HG03196 (cell line): Measurements from ENCODE around the gene RTL10.

Experiments
- ATAC-seq: cut with Tn5 transposase; IDR thresholded peaks from one replicate; pipeline ENCODE4 v1.9.1; 2021; ENCODE audit not compliant: unreplicated experiment

The RTL10 gene

DNA sequence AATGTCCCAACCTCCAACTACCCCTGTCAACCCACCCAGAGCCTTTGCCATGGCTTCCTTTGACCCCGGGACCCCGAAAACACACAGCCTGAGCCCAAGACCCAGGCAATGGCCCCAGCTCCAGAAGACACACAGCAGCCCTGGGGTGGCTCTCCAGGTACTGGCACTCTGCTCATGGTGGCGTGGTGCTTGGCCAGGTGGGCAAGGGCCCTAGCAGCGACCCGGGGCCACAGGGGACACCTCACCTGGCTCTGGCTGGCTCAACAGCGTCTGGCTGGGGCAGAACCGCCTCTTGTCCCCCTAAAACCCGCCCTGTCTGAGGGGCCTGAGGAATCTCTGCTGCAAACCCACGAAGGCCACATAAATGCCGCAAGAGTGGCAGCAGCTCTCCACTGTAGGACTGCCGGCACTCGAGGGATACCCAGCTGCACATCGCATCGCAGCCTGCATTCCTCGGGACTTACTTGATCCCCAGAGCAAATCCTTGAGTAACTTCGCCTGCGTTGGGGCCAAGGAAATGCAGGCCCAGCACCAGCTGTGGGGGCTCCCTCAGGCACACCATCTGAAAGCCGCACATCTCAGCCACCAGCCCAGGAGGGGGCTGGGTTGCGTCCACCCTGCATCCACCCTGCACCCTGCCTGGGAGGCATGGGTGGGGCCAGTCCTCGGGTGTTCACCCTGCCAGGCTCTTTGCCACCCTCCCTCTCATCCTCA lies 23.1 kb upstream of the RTL10 start:
- no peak for ATAC-seq

DNA sequence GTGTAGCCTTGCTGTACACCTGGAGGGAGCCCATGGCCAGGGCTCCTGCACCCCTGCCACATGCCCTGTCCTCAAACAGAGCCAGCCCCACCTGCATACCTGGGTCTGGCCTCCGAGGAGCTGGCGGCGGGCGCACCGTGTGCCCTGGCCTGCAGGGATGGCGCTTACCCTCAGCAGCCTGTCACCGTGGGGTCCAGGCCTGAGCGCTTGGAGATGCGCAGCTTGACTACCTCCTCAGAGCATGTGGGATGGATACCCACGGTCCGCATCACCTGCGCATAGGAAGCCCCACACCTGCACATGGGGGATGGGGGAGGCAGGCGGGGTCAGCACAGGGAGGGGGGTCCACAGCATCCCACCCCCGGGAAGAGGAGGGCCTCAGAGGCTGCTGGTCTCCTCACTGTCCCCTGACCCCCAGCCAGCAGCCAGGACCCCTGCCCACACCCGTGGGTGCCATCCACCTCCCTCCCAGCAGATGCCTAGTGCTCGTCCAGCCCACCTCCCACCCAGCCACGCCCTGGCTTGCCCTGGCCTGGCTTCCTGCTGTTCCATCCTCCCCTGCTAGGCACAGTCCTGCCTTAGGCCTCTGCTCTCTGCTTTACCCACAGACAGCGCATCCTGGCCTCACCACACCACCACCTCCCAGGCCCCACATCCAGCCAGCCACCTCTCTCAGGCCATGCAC lies 22.4 kb upstream of the RTL10 start:
- no peak for ATAC-seq

GRCh38 chr22:19876314-19876940 lies 21.8 kb upstream of the RTL10 start:
- ATAC-seq = no peak

DNA sequence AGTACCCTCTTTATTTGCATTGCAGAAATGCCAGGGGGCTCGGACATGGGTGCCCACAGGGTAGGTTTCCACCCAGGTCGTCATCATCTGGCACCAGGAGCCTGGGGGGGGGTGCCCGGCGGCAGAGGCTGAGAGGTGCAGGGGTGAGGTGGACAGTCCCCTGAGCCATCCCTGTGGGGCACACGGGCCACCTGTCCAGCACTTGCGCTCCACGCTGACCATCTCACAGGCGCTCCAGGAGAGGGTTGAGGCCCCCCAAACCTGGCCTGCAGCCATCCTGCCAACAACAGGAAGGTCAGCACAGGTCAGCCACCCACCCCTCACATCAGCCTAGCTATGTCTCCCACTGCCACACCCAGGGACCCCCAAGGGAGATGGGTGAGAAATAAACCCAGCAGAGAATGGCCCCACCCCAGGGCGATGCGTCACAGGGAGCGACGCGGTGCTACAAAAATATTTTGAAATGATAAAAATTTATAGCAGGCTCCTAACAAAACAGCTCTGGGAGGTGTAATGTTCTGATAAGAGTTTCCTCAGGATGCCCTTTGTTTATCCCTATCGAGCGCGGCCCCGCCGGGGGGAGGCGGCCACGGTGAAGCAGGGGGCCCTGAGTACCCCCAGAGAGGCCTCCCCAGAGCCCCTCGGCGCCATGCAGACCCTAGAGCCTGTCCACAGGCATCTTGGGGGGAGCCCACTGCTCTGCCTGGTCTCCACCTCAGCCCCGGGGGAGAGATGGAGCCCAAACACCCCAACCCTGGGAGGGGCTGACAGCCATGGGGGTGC lies 21.0 kb upstream of the RTL10 start:
- no peak for ATAC-seq

DNA sequence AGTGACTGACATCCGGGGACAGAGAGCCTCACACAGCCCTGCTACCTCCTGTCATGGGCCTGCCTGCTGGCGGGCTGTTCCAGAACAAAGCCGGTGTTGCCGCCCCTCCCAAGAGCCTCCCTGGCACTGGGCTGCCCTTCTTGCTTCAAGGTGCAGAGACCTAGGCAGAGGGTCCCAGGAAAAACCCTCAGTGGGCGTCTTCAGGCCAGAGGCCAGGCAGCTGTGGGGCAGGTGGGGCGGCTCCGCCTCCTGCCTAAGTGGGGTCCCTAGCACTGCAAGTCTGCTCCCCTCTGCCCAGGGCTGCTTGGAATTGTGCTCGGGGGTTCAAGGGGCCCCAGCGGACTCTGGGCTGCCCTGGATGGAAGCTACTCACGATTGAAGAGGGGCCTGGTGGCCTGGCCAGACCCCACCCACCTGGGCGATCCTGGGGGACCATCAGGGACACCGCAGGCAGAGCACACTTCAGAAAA lies 20.4 kb upstream of the RTL10 start:
- ATAC-seq = no peak

DNA sequence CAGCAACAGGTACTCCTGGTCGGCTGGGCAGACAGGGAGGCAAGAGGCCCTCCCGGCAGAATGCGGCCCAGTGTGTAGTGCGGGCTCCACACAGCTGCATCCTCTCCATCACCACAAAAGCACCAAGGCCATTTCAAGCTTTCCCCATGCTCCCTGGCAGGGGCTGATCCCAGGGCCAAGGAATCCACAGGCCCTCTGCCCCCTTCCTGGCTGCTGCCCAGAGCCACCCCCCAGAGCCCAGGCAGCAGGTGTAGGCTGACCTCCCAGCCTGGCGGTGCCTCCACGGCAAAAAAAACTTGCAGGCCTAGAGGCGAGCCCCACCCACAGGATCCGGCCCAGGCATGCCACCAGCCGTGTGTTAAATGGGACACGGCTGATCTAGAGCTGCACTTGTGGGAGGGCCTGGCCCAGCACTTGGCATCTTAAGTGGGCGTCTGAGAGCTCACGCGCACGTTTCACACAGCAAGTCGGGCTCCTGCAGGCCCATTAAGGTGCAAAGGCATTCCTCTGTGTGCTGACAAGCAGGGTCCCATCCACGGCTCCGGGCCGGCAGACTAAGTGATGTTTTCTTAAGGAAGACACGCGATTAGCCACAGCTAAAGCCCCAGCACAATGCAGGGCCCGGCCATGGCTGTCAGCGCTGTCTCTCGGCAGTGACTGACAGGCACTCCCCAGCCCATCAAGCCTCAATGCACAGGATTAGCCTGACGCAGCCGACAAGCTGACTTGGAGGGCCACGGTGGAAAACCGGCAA lies 19.8 kb upstream of the RTL10 start:
- ATAC-seq = no peak

GRCh38 chr22:19873960-19874306 lies 19.3 kb upstream of the RTL10 start:
- ATAC-seq = no peak

- no peak for ATAC-seq
Observed at GRCh38 chr22:19873138-19873959, 18.7 kb upstream of the RTL10 start.

GRCh38 chr22:19872779-19873137 lies 18.1 kb upstream of the RTL10 start:
- no peak for ATAC-seq

DNA sequence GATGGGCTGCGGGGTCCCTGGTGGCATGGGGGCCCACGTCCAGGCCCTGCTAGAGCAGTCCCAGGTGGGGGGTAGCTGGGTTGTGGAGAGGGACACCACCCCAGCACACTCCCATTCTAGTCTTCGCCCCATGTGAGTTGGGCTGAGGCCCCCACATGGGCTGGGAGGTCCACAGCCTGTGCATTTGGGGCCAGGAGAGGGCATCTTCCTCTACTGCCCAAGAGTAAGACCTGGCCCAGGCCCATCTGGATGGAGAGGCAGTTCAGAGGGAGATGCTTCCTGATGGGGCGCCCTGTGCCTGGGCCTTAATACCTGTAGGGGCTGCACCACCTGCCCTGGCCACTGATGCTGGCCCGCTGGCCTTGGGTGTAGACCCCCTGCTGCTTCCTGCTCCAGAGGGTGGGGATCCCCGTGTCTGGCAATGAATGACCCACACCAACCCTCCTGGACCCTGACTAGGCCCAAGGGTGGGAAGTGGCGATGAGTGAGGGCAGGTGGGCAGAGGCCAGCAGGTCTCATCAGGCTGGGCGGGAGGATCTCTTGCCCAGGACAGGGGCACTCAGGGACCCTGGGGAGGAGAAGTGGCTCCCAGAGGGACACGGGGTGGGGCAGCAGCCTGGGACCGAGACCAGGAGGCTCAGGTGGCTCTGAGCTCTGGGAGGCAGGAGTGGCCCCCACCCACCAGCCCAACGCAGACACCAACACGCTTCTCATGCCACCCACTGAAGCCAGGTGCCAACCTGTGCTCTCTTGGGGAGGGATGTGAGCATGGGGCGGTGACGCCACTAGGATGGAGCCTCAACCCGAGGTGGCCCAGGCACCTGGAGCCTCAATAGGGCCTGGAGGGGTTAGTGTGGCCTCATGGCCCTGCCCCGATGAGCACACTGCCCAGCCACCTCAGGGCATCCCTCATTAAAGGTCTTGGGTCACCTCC lies 17.4 kb upstream of the RTL10 start:
- no peak for ATAC-seq

GRCh38 chr22:19871023-19871844 lies 16.6 kb upstream of the RTL10 start:
- ATAC-seq = no peak

GRCh38 chr22:19870153-19871022 lies 15.7 kb upstream of the RTL10 start:
- no peak for ATAC-seq

GRCh38 chr22:19869497-19870152 lies 15.0 kb upstream of the RTL10 start:
- ATAC-seq = no peak

DNA sequence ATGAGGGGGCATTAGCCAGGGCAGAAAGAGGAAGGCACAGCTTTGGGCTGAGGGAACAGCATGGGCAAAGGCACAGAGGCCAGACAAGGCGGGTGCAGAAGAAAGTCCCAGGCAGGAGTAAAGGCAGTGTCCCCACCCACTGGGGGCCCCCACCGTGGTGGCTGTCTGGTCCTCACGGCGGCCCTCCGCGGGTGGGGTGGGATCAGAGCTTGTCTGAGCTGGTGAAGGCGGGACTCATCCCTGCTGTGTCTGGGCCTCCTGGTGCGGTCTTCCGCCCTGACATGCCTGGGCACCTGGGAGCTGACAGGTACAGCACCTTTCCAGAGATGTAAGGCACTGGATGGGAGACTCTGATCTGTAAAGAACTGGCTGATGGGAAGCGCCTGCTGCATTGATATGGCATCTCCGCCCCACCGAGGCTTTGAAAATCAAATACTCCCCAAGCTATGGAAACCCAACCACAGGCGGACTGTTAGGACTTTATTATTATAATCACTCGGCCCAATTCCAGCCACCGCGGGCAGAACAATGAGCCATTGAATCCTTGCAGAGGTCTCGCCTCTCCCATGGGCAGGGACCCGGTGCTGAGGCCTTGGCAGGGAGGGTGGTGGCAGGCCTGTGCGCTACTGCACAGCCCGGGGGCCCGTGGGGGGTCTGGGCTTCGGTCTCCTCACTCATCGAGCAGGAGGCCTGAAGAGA lies 14.2 kb upstream of the RTL10 start:
- no peak for ATAC-seq

DNA sequence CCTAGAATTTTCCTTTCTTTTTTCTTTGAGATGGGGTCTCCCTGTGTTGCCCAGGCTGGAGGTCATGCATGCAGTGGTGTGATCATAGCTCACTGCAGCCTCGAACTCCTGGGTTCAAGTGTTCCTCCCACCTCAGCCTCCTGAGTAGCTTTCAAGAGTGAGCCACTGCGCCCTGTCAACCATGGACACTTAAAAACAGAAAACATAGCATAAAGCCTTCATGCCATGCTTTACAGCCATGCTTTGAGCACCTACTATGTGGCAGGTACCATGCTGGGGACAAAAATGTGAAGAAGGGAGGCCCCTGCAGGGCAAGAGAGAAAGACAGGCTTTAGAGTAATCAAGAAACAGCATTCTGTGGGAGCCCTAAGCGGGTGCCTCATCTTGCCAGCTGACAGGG lies 13.7 kb upstream of the RTL10 start:
- ATAC-seq = no peak

- no peak for ATAC-seq
Observed at GRCh38 chr22:19867617-19868016, 12.9 kb upstream of the RTL10 start.
